ENCODE results near the gene TOP3B.
"Not testable (repeated sequence)": the region's sequence is repeated elsewhere in the genome, so short reads cannot be mapped to it uniquely, and the experiment has no call there.

TOP3B gene

DNA sequence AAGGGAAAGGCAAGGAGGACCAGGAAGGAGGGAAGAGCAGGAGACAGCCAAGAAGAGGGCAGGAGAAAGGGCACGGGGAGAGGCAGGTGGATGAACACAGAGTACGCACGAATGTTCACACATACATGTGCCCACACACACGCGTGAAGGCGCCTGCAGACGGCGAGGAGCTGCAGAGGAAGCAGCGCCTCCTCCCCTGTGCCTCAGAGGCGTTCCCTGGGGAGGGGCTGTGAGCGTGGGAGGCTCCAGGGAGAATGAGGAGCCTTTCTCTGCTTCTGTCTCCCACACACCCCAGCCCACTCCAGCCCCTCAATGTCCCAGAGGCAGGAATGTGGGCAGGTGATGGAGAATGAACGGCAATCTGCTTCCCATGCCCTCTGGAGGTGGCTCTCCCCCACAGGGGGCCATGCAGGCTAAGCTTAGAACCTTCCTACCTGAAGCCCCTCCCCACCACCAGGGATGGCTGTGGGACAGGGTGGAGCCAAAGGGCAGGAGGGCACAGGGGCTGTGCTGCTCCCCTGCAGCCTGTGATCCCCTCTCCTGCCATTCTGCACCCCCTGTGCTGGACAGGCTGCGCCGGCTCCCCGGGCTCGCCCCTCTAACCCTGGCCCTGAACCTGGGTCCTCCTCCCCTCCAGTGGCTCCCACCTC is 55.3 kb downstream of the TOP3B start:
- DNase-seq: peak in 10 of 56 donors; percentile 27 to 58 (median 36)

GRCh38 chr22:21926728-21927127 is 55.9 kb downstream of the TOP3B start:
- no peak for DNase-seq

DNA sequence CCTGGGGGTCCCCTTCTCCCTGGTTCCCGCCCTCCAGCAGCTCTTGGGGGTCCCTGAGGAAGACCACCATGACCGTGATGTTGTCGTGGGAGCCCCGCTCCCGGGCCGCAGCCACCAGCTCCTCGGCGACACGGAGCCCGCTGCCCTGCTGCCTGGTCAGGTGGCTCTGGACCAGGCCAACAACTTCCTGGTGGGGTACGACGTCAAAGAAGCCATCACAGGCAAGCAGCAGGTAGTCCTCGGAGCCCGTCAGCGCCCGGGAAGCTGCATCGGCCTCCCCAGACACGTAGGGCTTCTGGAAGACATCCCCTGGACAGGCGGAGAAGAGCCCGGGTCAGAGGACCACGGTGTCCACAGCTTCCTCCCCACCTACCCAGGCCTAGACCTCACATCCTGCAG is 59.4 kb downstream of the TOP3B start:
- no peak for DNase-seq

DNA sequence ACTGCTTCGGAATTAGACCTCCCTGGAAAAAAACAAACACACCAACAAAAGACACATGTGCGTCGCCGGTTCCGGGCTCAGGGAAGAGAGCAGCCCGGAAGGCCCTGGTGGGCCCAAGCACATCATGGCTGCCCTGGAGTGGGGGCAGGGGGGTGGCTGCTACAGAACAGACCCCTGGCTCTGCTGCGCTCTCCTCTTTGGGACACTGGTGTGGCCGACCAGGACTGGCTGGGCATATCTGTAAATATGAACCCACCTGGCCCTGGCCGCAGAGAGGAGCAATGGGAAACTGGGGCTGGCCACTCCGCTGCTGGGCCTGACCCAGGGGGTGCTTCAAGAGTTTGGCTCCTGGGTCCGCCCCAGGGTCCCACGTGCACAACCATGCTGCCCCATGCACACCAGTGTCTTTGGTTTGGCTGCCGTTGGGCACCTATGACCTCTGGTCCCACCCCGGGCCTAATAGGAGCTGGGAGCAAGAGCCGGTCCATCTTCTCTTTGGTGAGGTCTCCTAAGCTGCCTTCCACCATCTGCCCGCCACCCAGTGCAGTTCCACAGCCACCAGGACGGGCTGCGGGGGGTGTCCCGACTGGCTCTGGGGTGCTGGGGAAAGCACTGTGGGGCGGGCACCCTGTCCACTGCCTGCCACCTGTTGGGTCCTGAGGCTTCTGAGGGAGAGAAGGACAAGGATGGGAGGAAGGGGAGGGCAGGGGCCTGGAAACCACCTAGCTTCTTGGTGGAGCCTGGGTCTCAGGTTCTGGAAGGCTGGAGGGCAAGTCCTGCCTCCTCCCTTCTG is 60.0 kb downstream of the TOP3B start:
- no peak for DNase-seq

DNA sequence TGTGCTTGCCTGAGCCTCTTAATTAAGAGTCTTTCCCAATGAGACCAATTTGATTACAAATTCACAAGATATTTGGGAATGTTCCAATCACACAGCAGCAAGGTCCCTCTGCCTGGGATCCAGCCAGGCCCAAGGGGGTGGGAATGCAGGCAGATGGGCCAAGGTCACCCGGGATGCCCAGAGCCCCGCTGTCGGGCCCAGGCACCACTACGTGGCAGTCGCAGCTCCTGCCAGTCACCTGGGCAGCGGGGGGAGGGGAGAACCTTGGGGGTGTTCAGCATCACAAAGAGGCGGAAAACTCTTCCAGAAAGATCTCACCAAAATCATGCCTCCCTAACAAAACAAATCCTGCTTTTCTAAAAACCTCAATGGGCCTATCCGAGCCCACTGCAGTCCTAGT is 60.9 kb downstream of the TOP3B start:
- DNase-seq: peak in 2 of 56 donors; percentile 31 to 49

DNA sequence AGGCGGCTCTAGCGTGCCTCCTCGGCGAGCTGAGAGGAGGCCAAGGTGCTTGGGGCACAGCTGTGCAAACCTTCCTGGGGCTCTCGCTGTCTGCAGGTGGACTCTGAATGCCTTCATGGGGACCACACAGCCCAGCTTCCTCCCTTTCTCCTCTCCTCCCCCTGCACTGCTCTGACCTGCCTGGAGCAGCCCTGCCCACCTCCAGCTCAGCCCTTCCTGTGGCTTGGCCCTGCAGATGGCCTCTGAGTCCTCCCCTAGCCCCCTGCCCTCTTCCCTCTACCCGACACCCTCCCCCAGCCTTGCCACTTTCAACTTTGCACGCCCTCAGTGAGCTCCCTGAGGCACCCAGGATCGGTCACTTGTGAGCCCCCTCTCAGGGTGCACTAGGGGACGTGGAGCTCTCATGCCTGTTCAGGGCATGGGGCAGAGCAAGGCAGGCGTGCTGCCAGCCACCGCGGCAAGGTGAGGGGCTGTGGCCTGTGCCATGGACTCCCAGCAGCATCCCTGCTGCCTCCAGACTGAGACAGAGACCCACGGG is 61.3 kb downstream of the TOP3B start:
- no peak for DNase-seq

DNA sequence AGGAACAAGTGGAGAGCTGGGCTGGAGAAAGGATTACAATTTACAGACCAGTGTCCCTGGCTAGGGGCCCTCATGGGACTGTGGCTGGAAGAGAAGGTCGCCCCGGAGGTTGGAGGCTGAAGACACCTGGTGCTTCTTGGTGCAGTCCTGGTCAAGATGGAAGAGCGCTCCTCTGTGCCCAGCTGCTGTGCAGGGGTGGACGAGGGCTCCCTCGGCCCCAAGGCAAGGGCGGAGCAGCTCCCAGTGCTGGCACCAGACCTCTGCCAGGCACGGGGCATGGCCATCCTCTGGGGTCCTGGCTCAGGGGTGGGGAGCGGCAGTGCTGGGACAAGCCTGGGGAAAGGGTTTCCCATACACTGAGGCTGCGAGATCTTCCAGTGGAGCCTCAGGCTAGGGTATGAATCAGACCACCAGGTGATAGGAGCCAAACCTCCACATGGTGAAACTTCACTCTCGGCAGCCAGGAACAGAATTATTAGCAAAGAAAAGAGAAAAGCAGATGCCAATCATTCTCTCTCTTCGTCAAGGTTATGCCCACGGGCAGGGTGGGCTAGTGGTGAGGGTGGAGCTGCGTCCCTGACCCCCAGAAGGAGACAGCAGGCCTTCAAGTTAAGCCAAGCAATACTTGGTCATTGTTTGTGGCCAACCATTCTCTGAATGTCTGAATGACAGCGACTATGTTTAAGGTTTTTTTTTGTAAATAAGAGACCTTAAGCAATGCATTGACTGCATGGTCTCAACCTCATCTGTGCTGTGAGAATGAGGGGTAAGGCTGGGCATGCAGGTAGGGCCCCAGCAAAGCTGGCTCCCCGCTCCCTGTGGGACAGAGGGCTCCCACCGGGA is 62.0 kb downstream of the TOP3B start:
- DNase-seq: no peak

DNA sequence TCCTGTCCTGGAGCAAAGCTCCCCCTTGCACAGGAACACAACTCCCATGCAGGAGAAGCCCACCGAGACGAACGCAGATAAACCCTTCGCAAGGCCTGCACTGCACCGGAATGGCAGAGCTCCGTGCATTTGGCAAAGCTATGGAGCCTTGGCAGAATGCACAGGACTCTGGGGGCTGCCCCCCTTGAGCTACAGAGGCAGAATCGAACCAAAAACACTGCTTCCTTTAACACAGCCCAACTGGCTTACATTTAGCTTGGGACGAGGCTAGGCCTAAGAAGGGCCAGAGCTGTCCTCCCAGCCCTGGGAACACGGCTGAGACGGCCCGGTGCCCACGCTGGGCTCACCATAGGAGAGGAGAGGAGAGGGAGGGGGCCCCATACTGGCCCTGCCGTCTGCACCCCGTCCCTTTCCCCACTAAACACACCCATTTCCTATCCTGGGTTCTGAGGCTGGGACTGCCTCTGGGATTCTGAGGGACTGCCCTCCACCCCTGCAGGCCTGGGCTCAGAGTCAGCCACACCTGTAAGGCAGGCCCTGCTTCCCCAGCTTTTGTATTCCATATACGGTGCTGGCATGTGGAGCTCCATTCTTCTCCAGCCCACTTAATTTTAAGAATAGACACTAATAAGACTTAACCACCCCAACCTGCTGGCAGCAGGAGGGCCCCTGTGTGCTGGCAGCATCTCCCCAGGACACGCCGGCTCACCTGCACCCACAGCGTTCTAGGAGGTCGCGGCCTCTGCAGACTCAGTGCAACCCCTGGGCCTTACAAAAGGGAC is 62.9 kb downstream of the TOP3B start:
- peak in 1 of 56 donors; percentile 11 for DNase-seq

DNA sequence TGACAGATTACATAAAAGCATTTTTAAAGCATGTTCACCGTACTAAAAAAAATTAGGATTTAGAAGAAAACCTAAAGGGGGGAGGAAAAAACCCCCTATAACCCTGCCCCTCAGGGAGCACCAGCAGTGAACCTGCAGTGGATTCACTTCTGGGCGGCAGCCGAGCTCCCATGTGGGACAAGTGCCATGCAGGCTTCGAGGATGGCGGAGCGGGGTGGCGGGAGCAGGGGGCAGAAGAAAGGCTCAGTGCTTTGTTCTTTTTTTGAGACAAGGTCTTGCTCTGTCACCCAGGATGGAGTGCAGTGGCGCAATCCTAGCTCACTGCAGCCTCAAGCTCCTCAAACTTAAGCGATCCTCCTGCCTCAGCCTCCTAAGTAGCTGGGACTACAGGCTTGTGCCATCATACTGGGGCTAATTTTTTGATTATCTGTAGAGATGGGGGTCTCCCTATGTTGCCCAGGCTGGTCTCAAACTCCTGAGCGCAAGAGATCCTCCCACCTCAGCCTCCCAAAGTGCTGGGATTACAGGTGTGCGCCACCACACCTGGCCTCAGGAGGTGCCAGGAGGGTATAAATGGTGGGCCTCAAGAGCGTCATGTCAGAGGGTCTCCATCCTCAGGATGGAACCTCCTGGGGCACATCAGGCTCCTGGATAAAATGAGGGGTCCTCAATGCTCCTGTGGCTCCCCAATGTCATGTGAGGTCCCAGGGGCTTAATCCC is 64.0 kb downstream of the TOP3B start:
- no peak for DNase-seq

GRCh38 chr22:21917959-21918261 is 64.7 kb downstream of the TOP3B start:
- no peak for DNase-seq

DNA sequence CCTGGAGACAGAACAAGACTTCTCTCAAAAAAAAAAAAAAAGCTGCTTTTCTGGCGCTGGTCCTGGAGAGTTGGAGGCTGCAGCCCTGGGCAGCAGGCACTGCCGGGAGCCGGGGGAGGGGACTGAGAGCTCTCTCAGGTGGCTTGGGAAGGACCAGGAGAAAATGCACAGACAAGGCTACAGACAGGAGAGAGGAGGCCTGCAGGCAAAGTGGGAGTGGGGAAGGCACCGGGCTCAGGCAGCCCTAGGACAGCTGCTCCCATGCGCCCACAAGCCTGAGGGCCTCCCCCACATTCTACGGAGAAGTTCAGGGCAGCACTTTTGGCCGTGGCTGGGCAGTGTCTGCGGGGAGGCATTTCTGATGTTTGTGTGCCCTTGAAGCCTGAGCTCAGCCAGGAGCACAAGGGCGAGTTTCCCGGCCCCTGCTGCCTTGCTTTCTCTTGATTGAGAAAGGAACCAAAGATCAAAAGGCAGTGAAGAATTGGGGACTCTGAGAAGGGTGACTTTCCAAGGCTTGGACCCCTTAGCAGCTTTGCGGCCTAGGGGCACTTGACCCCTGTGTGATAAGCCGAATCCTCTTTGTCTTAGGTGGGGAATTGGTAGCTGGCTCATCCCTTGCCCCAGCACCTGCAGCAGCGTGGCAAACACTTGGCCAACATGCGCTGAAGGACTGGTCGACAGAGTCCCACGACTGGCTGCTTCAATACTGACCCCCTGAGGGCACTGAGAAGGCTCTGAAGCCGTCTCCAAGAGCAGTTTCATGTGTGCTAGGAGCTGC is 65.2 kb downstream of the TOP3B start:
- DNase-seq: peak in 10 of 56 donors; percentile 13 to 51 (median 34)

- DNase-seq: no peak
These were observed 66.2 kb downstream of the TOP3B start for GRCh38 chr22:21916309-21916918.

DNA sequence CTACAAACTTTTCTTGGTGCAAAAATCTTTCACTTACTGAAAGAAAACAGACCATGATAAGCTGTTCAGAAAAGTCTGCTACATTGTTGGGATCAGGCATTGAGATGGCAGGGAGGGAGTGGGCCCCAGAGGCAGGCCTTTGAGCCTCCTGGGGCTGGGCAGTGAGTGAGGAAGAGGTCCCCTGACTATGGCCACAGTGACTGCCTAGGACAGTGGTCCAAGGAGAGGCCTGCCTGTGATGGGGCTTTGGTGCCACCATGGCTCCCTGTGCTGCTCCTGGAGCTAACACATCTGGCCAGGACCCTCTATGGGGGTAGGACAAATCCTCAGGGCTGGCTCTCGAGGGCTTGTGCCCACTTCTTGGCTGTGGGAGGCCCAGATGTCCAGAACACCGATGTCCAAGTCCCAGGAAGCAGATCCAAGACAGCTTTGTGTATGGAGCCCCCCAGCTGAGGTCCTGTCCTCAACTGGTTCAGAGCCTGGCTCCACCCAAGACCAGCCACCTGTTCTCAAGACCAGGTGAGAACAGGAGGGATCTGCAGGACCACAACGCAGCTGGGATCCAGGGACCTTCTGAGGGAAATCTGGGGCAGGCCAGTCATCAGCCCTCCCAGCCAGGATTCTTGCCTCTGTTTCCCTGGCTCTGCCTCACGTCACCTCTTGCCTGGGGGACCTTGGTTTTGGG is 66.8 kb downstream of the TOP3B start:
- no peak for DNase-seq

- not testable (repeated sequence) for DNase-seq
These were observed 68.4 kb downstream of the TOP3B start for GRCh38 chr22:21914033-21914642.

DNA sequence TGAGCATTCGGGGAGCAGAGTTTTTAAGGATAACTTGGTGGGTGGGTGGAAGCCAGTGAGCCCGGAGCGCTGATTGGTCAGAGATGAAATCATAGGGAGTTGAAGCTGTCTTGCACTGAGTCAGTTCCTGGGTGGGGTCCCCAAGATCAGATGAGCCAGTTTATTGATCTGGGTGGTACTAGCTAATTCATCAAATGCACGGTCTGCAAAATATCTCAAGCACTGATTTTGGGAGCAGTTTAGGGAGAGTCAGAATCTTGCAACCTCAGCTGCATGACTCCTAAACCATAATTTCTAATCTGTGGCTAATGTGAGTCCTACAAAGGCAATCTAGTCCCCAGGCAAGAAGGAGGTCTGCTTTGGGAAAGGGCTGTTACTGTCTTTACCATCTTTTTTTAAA is 72.2 kb downstream of the TOP3B start:
- DNase-seq: not testable (repeated sequence)

DNA sequence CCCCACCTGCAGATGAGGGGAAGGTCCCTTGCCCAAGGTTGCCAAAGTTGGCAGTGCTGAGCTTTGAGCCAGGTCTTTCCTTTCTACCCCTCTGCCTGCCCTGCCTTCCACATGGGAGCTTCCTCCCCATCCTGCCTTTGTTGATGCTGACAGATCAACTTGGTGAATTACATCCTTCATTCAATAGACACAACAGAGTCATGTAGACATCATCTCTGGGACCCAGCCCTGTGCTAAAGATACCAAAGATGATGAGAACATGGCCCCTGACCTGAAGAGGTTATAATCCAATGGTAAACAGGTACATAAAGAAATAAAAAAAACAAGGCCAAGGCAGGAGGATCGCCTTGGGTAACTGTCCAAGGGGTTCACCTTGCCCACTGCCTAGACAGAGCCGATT is 72.7 kb downstream of the TOP3B start:
- DNase-seq: no peak

- no peak for DNase-seq
These were observed 74.7 kb downstream of the TOP3B start for GRCh38 chr22:21907638-21908522.

All from amygdala (tissue), 56 donors.